ENCODE results near the gene UPP2. TPM values are rescaled to one million over a fixed set of nuclear protein-coding genes. Genes with fewer than 3 reads are reported as not detected.

Gene UPP2
- total and polyA plus RNA-seq, 7 donors: 0.06 TPM; not detected in 6

GRCh38 chr2:158142165-158142564 lies 40.5 kb downstream of the UPP2 start:
- intact Hi-C loops (cut with DNase I): no loop called here
- no peak overlapping the region for H3K4me3 ChIP-seq
- no peak overlapping the region for H3K27ac ChIP-seq
- H3K36me3 ChIP-seq: no peaks in the 10 kb centered on the region
- H3K27me3 ChIP-seq: no peaks in the 10 kb centered on the region
- H3K4me1 ChIP-seq: no peaks in the 10 kb centered on the region
- H3K9me3 ChIP-seq: no peaks in the 10 kb centered on the region
- TF ChIP-seq EP300 (IDR thresholded peaks at IDR 0.05): no peak
- no peak for TF ChIP-seq CTCF (IDR thresholded peaks at IDR 0.05)
- TF ChIP-seq POLR2AphosphoS5 (IDR thresholded peaks at IDR 0.05): no peak
- TF ChIP-seq POLR2A (IDR thresholded peaks at IDR 0.05): no peak
- 90 to 93% methylated on average over 3 of the region's 3 CpGs for WGBS, 2 donors
- no peak for DNase-seq

GRCh38 chr2:158142568-158143332 lies 41.1 kb downstream of the UPP2 start:
- Histone ChIP-seq H3K4me3 (no peak overlapping the region), H3K4me1 (no peaks in the 10 kb centered on the region), H3K9me3 (no peaks in the 10 kb centered on the region), H3K27me3 (no peaks in the 10 kb centered on the region), H3K27ac (no peak overlapping the region), H3K36me3 (no peaks in the 10 kb centered on the region)
- no peak for TF ChIP-seq CTCF (IDR thresholded peaks at IDR 0.05)
- no peak for TF ChIP-seq POLR2A (IDR thresholded peaks at IDR 0.05)
- TF ChIP-seq EP300 (IDR thresholded peaks at IDR 0.05): no peak
- TF ChIP-seq POLR2AphosphoS5 (IDR thresholded peaks at IDR 0.05): no peak
- no peak for DNase-seq
- 73 to 84% methylated on average over 6 of the region's 6 CpGs for WGBS, 2 donors
- intact Hi-C loops (cut with DNase I): no loop called here

- no peak overlapping the region for H3K27ac ChIP-seq
- no peaks in the 10 kb centered on the region for H3K27me3 ChIP-seq
- H3K36me3 ChIP-seq: no peaks in the 10 kb centered on the region
- no peak for DNase-seq
- whole genome bisulfite sequencing, 2 donors: 64 to 75% methylated on average over 3 of the region's 3 CpGs
- no peaks in the 10 kb centered on the region for H3K4me1 ChIP-seq
- no peaks in the 10 kb centered on the region for H3K9me3 ChIP-seq
- no peak overlapping the region for H3K4me3 ChIP-seq
- TF ChIP-seq POLR2AphosphoS5 (IDR thresholded peaks at IDR 0.05): no peak
- no peak for TF ChIP-seq POLR2A (IDR thresholded peaks at IDR 0.05)
- no peak for TF ChIP-seq EP300 (IDR thresholded peaks at IDR 0.05)
- no peak for TF ChIP-seq CTCF (IDR thresholded peaks at IDR 0.05)
- intact Hi-C loops (cut with DNase I): no loop called here
Measured at GRCh38 chr2:158143703-158144360, 42.2 kb downstream of the UPP2 start.

GRCh38 chr2:158144914-158145625 lies 43.4 kb downstream of the UPP2 start:
- Histone ChIP-seq H3K27ac (no peak overlapping the region), H3K36me3 (no peaks in the 10 kb centered on the region), H3K4me1 (no peaks in the 10 kb centered on the region), H3K9me3 (no peaks in the 10 kb centered on the region), H3K27me3 (no peaks in the 10 kb centered on the region), H3K4me3 (no peak overlapping the region)
- DNase-seq: no peak
- intact Hi-C loops (cut with DNase I): no loop called here
- 90 to 97% methylated on average over 13 of the region's 13 CpGs for WGBS, 2 donors
- TF ChIP-seq CTCF (IDR thresholded peaks at IDR 0.05) (no peak), POLR2AphosphoS5 (IDR thresholded peaks at IDR 0.05) (no peak), POLR2A (IDR thresholded peaks at IDR 0.05) (no peak), EP300 (IDR thresholded peaks at IDR 0.05) (no peak)
